CD4-positive, alpha-beta T cell (primary cell): Measurements from ENCODE around the gene TULP4. TPM values are rescaled to one million over a fixed set of nuclear protein-coding genes. Genes with fewer than 3 reads are reported as not detected.

Experiments used
- ATAC-seq: fragments of 200-7000 bp; cut with Tn5 transposase; one replicate; pipeline ENCODE4 v1.10.0; 2022; ENCODE audit warnings: mild to moderate bottlenecking; ENCODE audit not compliant: poor library complexity
- CTCF ChIA-PET: fragments of 350-600 bp; sonication (Branson Sonifier 250); formaldehyde crosslinking; loops from one replicate; lab custom pipeline; 2021; ENCODE audit warnings: antibody characterized with exemption, inconsistent platforms; lab: Charles Lee
- POLR2A ChIA-PET: fragments of 350-600 bp; sonication (Branson Sonifier 250); formaldehyde crosslinking; loops from one replicate; lab custom pipeline; 2021; ENCODE audit warnings: antibody characterized with exemption, inconsistent platforms; lab: Charles Lee
- DNase-seq, 14 experiments: peaks; one replicate each; pipeline ENCODE4 v3.0.0-alpha.2; 2013 to 2020; ENCODE audit warnings: mixed read lengths in 2 of 14
- H3K27ac ChIP-seq, 2 donors: one replicate each; pipeline versions ENCODE4 v1.5.1 to v1.7.0; 2013; ENCODE audit warnings: low read length in 2 of 2, low read depth in 1 of 2, mild to moderate bottlenecking in 1 of 2
- H3K27me3 ChIP-seq, 2 experiments: 1 replicate in 1 of 2; 2 replicates in 1 of 2; pipeline versions ENCODE4 v1.6.1 to v1.7.0; 2013; ENCODE audit warnings: low read length in 2 of 2, control low read depth in 1 of 2, mild to moderate bottlenecking in 1 of 2, moderate library complexity in 1 of 2; ENCODE audit not compliant: insufficient read depth in 2 of 2, control insufficient read depth in 1 of 2
- H3K36me3 ChIP-seq: one replicate; pipeline ENCODE4 v1.6.1; 2013; ENCODE audit warnings: low read length, control low read depth; ENCODE audit not compliant: insufficient read depth
- H3K4me1 ChIP-seq: one replicate; pipeline ENCODE4 v1.6.1; 2013; ENCODE audit warnings: low read length, control low read depth; ENCODE audit not compliant: insufficient read depth
- H3K4me3 ChIP-seq: one replicate; pipeline ENCODE4 v1.5.1; 2013; ENCODE audit warnings: mild to moderate bottlenecking, low read length, moderate library complexity
- H3K9me3 ChIP-seq, 2 experiments: 1 replicate in 1 of 2; 2 replicates in 1 of 2; pipeline versions ENCODE4 v1.6.1 to v1.7.0; 2013; ENCODE audit warnings: low read length in 2 of 2, mild to moderate bottlenecking in 2 of 2, control low read depth in 1 of 2, moderate library complexity in 1 of 2; ENCODE audit not compliant: control insufficient read depth in 1 of 2, insufficient read depth in 1 of 2
- H3K27ac Mint-ChIP-seq: one replicate; pipeline ENCODE4 v1.8.0; 2020; ENCODE audit warnings: mixed read lengths
- H3K27me3 Mint-ChIP-seq: one replicate; pipeline ENCODE4 v1.8.0; 2021; ENCODE audit warnings: mixed read lengths
- H3K36me3 Mint-ChIP-seq: one replicate; pipeline ENCODE4 v1.8.0; 2021; ENCODE audit warnings: low read depth, mixed read lengths
- H3K4me1 Mint-ChIP-seq: one replicate; pipeline ENCODE4 v1.8.0; 2021; ENCODE audit warnings: low read depth, mixed read lengths
- H3K4me3 Mint-ChIP-seq: one replicate; pipeline ENCODE4 v1.8.0; 2020; ENCODE audit warnings: mild to moderate bottlenecking, mixed read lengths
- H3K9me3 Mint-ChIP-seq: one replicate; pipeline ENCODE4 v1.8.0; 2020; ENCODE audit warnings: mixed read lengths
- intact Hi-C, 2 experiments: fragments of 100-400 bp; cut with DNase I in 1 of 2; cut with micrococcal nuclease in 1 of 2; formaldehyde crosslinking; loops; one replicate each; pipeline versions ENCODE4 v1.15.1 to v1.9.0; 2023 to 2025; cut with DNase I, micrococcal nuclease
- total RNA-seq, 174 experiments: library from RNA in 2 of 174; stranded (reverse) in 2 of 174; gene quantifications; one replicate each; pipeline ENCODE4 v1.2.3 and lab custom pipeline; 2021 to 2026
- TF ChIP-seq, protein P1 (sequence below): fragments of 200-600 bp; IDR thresholded peaks from one replicate; pipeline ENCODE4 v1.8.0; 2022; ENCODE audit warnings: antibody characterized with exemption, mild to moderate bottlenecking

TULP4 gene
- total RNA-seq, 2 experiments from 2014 or later = 66.1 to 68.2 TPM

DNA sequence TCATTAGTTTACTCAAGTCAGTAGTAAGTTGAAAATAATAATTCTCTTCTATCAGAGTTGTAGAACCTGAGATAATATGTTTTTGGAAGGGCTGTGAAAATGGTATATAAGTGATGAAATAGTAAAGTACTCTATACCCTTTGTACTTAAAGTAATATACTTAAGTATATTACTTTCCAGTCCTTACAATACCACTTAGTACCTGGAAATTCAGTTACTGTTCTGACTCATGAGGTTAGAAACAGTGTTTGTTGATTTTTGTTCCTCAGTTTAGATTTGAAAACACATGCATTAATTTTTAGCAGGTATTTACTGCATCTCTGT, 10.1 kb downstream of the TULP4 start:
- ATAC-seq (no peak), DNase-seq (no peak)
- Histone ChIP-seq H3K27me3 (no peaks in the 10 kb centered on the region), H3K36me3 (no peaks in the 10 kb centered on the region), H3K4me3 (no peak overlapping the region), H3K4me1 (no peaks in the 10 kb centered on the region), H3K27ac (no peak overlapping the region), H3K9me3 (no peaks in the 10 kb centered on the region)
- intact Hi-C loops = no loop called here
- Mint-ChIP-seq H3K9me3 (no peaks in the 10 kb centered on the region), H3K36me3 (peaks cover 37% of the 10 kb centered on the region), H3K4me1 (peaks cover 60% of the 10 kb centered on the region), H3K4me3 (no peak overlapping the region), H3K27ac (no peak overlapping the region), H3K27me3 (no peaks in the 10 kb centered on the region)
- TF ChIP-seq, protein P1, sequence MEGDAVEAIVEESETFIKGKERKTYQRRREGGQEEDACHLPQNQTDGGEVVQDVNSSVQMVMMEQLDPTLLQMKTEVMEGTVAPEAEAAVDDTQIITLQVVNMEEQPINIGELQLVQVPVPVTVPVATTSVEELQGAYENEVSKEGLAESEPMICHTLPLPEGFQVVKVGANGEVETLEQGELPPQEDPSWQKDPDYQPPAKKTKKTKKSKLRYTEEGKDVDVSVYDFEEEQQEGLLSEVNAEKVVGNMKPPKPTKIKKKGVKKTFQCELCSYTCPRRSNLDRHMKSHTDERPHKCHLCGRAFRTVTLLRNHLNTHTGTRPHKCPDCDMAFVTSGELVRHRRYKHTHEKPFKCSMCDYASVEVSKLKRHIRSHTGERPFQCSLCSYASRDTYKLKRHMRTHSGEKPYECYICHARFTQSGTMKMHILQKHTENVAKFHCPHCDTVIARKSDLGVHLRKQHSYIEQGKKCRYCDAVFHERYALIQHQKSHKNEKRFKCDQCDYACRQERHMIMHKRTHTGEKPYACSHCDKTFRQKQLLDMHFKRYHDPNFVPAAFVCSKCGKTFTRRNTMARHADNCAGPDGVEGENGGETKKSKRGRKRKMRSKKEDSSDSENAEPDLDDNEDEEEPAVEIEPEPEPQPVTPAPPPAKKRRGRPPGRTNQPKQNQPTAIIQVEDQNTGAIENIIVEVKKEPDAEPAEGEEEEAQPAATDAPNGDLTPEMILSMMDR = no peak
- POLR2A ChIA-PET = no interaction called here
- CTCF ChIA-PET = no interaction called here

DNA sequence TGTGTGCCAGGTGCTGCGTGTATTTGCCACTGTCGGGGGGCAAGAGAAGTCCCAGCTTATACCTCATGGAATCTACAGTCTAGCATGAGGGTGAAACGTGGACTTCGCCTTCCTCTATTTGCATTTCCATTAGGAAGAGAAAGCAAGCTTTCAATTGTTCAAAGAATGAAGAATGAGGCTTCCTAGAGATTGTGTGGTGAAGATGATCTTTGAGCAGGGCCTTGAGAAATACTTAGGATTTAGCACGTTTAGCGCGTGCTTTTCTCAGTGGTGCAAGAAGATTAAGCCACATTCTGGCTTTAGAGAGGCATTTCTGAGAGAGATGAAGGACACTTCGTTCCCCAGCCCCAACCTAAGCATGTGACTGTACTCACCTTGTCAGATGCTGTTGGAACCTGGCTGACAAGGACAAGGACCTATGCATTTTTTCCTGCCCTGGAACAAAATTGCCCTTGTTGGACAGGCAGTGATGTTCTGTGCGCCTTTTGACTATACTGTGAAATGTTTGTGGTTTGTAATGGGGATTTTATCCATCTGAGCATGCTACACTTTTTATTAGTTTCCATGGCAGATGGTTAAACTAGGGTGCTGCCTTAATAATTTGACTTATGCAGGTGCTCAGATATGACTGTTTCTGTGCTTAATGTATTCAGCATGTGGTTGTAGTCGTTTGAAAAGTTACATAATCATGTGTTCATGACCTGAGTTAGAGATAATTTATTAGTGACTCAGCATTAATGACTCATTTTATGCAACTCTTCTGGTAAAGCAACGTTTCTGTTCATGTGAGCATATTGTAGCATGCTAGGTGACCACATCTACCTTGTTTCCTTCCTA, 10.7 kb downstream of the TULP4 start:
- POLR2A ChIA-PET = no interaction called here
- TF ChIP-seq, protein P1 = no peak
- H3K27me3 ChIP-seq = no peaks in the 10 kb centered on the region
- H3K4me3 Mint-ChIP-seq = no peak overlapping the region
- peaks cover 34% of the 10 kb centered on the region for H3K36me3 Mint-ChIP-seq
- no peaks in the 10 kb centered on the region for H3K36me3 ChIP-seq
- no peaks in the 10 kb centered on the region for H3K27me3 Mint-ChIP-seq
- H3K27ac Mint-ChIP-seq = no peak overlapping the region
- H3K9me3 ChIP-seq = no peaks in the 10 kb centered on the region
- CTCF ChIA-PET = no interaction called here
- no peaks in the 10 kb centered on the region for H3K9me3 Mint-ChIP-seq
- DNase-seq = peak in 2 of 14 experiments; percentile 9 to 11
- H3K4me1 ChIP-seq = no peaks in the 10 kb centered on the region
- no peak for ATAC-seq
- H3K27ac ChIP-seq = no peak overlapping the region
- intact Hi-C loops = no loop called here
- H3K4me3 ChIP-seq = no peak overlapping the region
- H3K4me1 Mint-ChIP-seq = peaks cover 62% of the 10 kb centered on the region

DNA sequence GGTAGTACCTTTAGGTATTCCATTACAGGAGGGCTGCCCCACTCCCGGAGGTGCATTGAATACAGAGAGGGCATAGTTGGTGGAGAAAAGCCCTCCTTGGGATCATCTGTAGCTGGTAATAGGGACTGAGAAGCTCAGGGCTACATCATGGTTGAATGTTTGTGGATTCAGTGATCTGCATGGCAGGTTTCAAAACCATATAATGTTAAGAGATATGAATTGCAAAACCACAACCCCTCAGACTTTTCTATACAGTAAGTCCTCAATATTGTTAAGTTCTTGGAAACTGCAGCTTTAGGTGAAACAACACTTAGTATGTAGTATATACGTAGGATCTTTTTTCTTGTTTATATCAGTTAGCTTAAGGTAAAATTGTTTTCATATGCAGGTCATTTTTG, 11.3 kb downstream of the TULP4 start:
- Mint-ChIP-seq H3K27me3 (no peaks in the 10 kb centered on the region), H3K36me3 (peaks cover 30% of the 10 kb centered on the region), H3K4me1 (peaks cover 62% of the 10 kb centered on the region), H3K4me3 (no peak overlapping the region), H3K27ac (no peak overlapping the region), H3K9me3 (no peaks in the 10 kb centered on the region)
- ChIA-PET POLR2A (no interaction called here), CTCF (no interaction called here)
- ATAC-seq (no peak), DNase-seq (no peak)
- TF ChIP-seq, protein P1 = no peak
- Histone ChIP-seq H3K36me3 (no peaks in the 10 kb centered on the region), H3K4me1 (no peaks in the 10 kb centered on the region), H3K27me3 (no peaks in the 10 kb centered on the region), H3K27ac (no peak overlapping the region), H3K4me3 (no peak overlapping the region), H3K9me3 (no peaks in the 10 kb centered on the region)
- intact Hi-C loops = no loop called here
